WTC11 (cell line): ENCODE data around the gene LNX1. TPM values are rescaled to one million over a fixed set of nuclear protein-coding genes. Genes with fewer than 3 reads are reported as not detected.

Experiments
- ATAC-seq: fragments of 200-7000 bp; cut with Tn5 transposase; 2 replicates; pipeline ENCODE4 v1.10.0; 2021; ENCODE audit warnings: mild to moderate bottlenecking, moderate library complexity
- CTCF ChIA-PET: fragments of 300-600 bp; sonication (Branson Sonifier 250); formaldehyde crosslinking; loops from one replicate; lab custom pipeline; 2021; ENCODE audit warnings: antibody characterized with exemption; lab: Charles Lee
- POLR2A ChIA-PET: fragments of 350-600 bp; sonication (Branson Sonifier 250); formaldehyde crosslinking; loops from one replicate; lab custom pipeline; 2021; ENCODE audit warnings: antibody characterized with exemption; lab: Charles Lee
- DNase-seq: peaks from one replicate; pipeline ENCODE4 v3.0.0; 2021; ENCODE audit warnings: low spot score
- H3K27ac Mint-ChIP-seq: 2 replicates; pipeline ENCODE4 v1.8.0; 2021; ENCODE audit warnings: mixed read lengths
- H3K27me3 Mint-ChIP-seq: 2 replicates; pipeline ENCODE4 v1.8.0; 2021; ENCODE audit warnings: low read depth, mild to moderate bottlenecking, moderate library complexity, mixed read lengths
- H3K36me3 Mint-ChIP-seq: 2 replicates; pipeline ENCODE4 v1.8.0; 2021; ENCODE audit warnings: mixed read lengths
- H3K4me1 Mint-ChIP-seq: 2 replicates; pipeline ENCODE4 v1.8.0; 2022; ENCODE audit warnings: mixed read lengths
- H3K4me3 Mint-ChIP-seq: 2 replicates; pipeline ENCODE4 v1.8.0; 2021; ENCODE audit warnings: mild to moderate bottlenecking, moderate library complexity, mixed read lengths
- H3K9me3 Mint-ChIP-seq: 2 replicates; pipeline ENCODE4 v1.8.0; 2021; ENCODE audit warnings: mixed read lengths
- AR ChIP-seq: fragments of 250-450 bp; sonication (Bioruptor Pico); IDR thresholded peaks from 2 replicates; pipeline ENCODE4 v1.9.0; 2021; ENCODE audit warnings: mild to moderate bottlenecking
- CBFB ChIP-seq: sonication (generic); formaldehyde crosslinking; IDR thresholded peaks from 2 replicates; pipeline ENCODE4 v1.8.1; 2022; ENCODE audit warnings: mild to moderate bottlenecking, low read depth, missing genetic modification reagents
- CREB1 ChIP-seq: sonication (generic); formaldehyde crosslinking; IDR thresholded peaks from 2 replicates; pipeline ENCODE4 v1.8.0; 2023; ENCODE audit warnings: mild to moderate bottlenecking, missing genetic modification reagents
- CTCF ChIP-seq: fragments of 200-600 bp; IDR thresholded peaks from 2 replicates; pipeline ENCODE4 v1.8.0; 2022; ENCODE audit warnings: antibody characterized with exemption
- ESRRA ChIP-seq: sonication (generic); formaldehyde crosslinking; IDR thresholded peaks from 2 replicates; pipeline ENCODE4 v1.8.1; 2022; ENCODE audit warnings: mild to moderate bottlenecking, missing genetic modification reagents, borderline replicate concordance
- FOXP1 ChIP-seq: sonication (generic); formaldehyde crosslinking; IDR thresholded peaks from 2 replicates; pipeline ENCODE4 v1.8.0; 2022; ENCODE audit warnings: missing genetic modification reagents, mild to moderate bottlenecking, moderate library complexity, borderline replicate concordance
- GRHL2 ChIP-seq: fragments of 250-450 bp; sonication (Bioruptor Pico); IDR thresholded peaks from 2 replicates; pipeline ENCODE4 v1.8.0; 2022; ENCODE audit warnings: mild to moderate bottlenecking, moderate library complexity; ENCODE audit not compliant: insufficient replicate concordance, severe bottlenecking
- JAZF1 ChIP-seq: fragments of 250-450 bp; sonication (Bioruptor Pico); IDR thresholded peaks from 2 replicates; pipeline ENCODE4 v1.9.0; 2021; ENCODE audit warnings: moderate library complexity, mild to moderate bottlenecking, inconsistent platforms
- NFATC4 ChIP-seq: fragments of 250-450 bp; sonication (Bioruptor Pico); IDR thresholded peaks from 2 replicates; pipeline ENCODE4 v1.9.0; 2021; ENCODE audit warnings: mild to moderate bottlenecking
- RORB ChIP-seq: fragments of 250-450 bp; sonication (Bioruptor Pico); IDR thresholded peaks from 2 replicates; pipeline ENCODE4 v1.9.0; 2021; ENCODE audit warnings: mild to moderate bottlenecking
- TCF7 ChIP-seq: sonication (generic); formaldehyde crosslinking; IDR thresholded peaks from 2 replicates; pipeline ENCODE4 v1.8.0; 2022; ENCODE audit warnings: mild to moderate bottlenecking, low read depth, missing genetic modification reagents, moderate library complexity
- TEAD1 ChIP-seq: sonication (generic); formaldehyde crosslinking; IDR thresholded peaks from 2 replicates; pipeline ENCODE4 v1.8.0; 2022; ENCODE audit warnings: mild to moderate bottlenecking, missing genetic modification reagents
- TEAD4 ChIP-seq: sonication (generic); formaldehyde crosslinking; IDR thresholded peaks from 2 replicates; pipeline ENCODE4 v1.8.0; 2022; ENCODE audit warnings: mild to moderate bottlenecking, missing genetic modification reagents
- ZSCAN18 ChIP-seq: fragments of 250-450 bp; sonication (Bioruptor Pico); IDR thresholded peaks from 2 replicates; pipeline ENCODE4 v2.1.2; 2022; ENCODE audit warnings: mild to moderate bottlenecking, moderate library complexity
- total RNA-seq: library from RNA; stranded (reverse); gene quantifications from 3 replicates; pipeline ENCODE4 v1.2.3, GENCODE V29; 2021
- TF ChIP-seq, protein P1 (sequence below): sonication (generic); formaldehyde crosslinking; IDR thresholded peaks from 2 replicates; pipeline ENCODE4 v1.8.0; 2022; ENCODE audit warnings: missing genetic modification reagents
- TF ChIP-seq, protein P2 (sequence below): sonication (generic); formaldehyde crosslinking; IDR thresholded peaks from 2 replicates; pipeline ENCODE4 v1.8.0; 2023; ENCODE audit warnings: missing genetic modification reagents
- TF ChIP-seq, protein P3 (sequence below): sonication (generic); formaldehyde crosslinking; IDR thresholded peaks from 2 replicates; pipeline ENCODE4 v1.8.0; 2022; ENCODE audit warnings: mild to moderate bottlenecking, missing genetic modification reagents
- TF ChIP-seq, protein P4 (sequence below): sonication (generic); formaldehyde crosslinking; IDR thresholded peaks from 2 replicates; pipeline ENCODE4 v1.8.1; 2022; ENCODE audit warnings: mild to moderate bottlenecking, moderate library complexity, missing genetic modification reagents
- TF ChIP-seq, protein P5 (sequence below): sonication (generic); formaldehyde crosslinking; IDR thresholded peaks from 2 replicates; pipeline ENCODE4 v1.8.1; 2022; ENCODE audit warnings: mild to moderate bottlenecking, missing genetic modification reagents, moderate library complexity, borderline replicate concordance

Gene LNX1
- total RNA-seq, 1 experiment from 2014 or later, result 5.9 TPM

DNA sequence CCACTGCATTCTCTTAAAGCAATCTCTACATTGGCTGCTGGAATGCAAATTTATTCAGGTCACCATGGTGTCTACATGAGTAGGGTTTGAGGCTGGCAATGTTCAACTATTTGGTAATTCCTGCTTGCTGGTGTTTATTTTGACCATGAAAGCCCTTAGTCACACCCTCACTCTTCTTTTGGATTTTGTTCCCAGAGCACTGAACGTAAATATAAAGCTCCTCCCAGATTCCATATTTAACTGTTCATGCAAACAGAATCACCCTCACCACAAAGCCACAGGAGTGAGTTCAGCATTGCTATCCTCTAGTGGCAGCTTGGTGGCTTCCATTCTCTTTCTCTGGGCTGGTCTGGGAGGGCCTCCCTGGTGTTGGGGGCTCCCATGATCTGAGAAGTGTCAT is 82.8 kb downstream of the LNX1 start:
- Mint-ChIP-seq H3K27ac (no peak overlapping the region), H3K27me3 (no peaks in the 10 kb centered on the region), H3K4me1 (no peaks in the 10 kb centered on the region), H3K4me3 (no peak overlapping the region), H3K36me3 (no peaks in the 10 kb centered on the region), H3K9me3 (no peaks in the 10 kb centered on the region; the same call in 1 of the 2 replicates)
- ATAC-seq (no peak), DNase-seq (no peak)
- CTCF ChIA-PET, result no interaction called here
- no peak for TF ChIP-seq JAZF1 (CRISPR knock-in tag)
- POLR2A ChIA-PET, result no interaction called here

GRCh38 chr4:53507671-53508286 is 83.5 kb downstream of the LNX1 start:
- Mint-ChIP-seq H3K4me3 (no peak overlapping the region), H3K36me3 (no peaks in the 10 kb centered on the region), H3K27ac (no peak overlapping the region), H3K4me1 (no peaks in the 10 kb centered on the region), H3K9me3 (no peaks in the 10 kb centered on the region), H3K27me3 (no peaks in the 10 kb centered on the region)
- ATAC-seq (no peak), DNase-seq (no peak)
- POLR2A ChIA-PET, result no interaction called here
- CTCF ChIA-PET, result no interaction called here
- TF ChIP-seq TEAD4 (CRISPR knock-in tag) (no peak), AR (CRISPR knock-in tag) (no peak), FOXP1 (CRISPR knock-in tag) (no peak), TEAD1 (CRISPR knock-in tag) (no peak)
- TF ChIP-seq, protein P1, sequence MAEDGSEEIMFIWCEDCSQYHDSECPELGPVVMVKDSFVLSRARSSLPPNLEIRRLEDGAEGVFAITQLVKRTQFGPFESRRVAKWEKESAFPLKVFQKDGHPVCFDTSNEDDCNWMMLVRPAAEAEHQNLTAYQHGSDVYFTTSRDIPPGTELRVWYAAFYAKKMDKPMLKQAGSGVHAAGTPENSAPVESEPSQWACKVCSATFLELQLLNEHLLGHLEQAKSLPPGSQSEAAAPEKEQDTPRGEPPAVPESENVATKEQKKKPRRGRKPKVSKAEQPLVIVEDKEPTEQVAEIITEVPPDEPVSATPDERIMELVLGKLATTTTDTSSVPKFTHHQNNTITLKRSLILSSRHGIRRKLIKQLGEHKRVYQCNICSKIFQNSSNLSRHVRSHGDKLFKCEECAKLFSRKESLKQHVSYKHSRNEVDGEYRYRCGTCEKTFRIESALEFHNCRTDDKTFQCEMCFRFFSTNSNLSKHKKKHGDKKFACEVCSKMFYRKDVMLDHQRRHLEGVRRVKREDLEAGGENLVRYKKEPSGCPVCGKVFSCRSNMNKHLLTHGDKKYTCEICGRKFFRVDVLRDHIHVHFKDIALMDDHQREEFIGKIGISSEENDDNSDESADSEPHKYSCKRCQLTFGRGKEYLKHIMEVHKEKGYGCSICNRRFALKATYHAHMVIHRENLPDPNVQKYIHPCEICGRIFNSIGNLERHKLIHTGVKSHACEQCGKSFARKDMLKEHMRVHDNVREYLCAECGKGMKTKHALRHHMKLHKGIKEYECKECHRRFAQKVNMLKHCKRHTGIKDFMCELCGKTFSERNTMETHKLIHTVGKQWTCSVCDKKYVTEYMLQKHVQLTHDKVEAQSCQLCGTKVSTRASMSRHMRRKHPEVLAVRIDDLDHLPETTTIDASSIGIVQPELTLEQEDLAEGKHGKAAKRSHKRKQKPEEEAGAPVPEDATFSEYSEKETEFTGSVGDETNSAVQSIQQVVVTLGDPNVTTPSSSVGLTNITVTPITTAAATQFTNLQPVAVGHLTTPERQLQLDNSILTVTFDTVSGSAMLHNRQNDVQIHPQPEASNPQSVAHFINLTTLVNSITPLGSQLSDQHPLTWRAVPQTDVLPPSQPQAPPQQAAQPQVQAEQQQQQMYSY (CRISPR knock-in tag), result no peak
- TF ChIP-seq, protein P2, sequence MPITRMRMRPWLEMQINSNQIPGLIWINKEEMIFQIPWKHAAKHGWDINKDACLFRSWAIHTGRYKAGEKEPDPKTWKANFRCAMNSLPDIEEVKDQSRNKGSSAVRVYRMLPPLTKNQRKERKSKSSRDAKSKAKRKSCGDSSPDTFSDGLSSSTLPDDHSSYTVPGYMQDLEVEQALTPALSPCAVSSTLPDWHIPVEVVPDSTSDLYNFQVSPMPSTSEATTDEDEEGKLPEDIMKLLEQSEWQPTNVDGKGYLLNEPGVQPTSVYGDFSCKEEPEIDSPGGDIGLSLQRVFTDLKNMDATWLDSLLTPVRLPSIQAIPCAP, result no peak

- POLR2A ChIA-PET, result no interaction called here
- ATAC-seq, result no peak
- TF ChIP-seq FOXP1 (CRISPR knock-in tag), result no peak
- TF ChIP-seq CTCF, result no peak
- TF ChIP-seq RORB, result no peak
- no peak for TF ChIP-seq GRHL2 (CRISPR knock-in tag)
- TF ChIP-seq CBFB, result no peak
- TF ChIP-seq TCF7 (CRISPR knock-in tag), result no peak
- TF ChIP-seq, protein P3, sequence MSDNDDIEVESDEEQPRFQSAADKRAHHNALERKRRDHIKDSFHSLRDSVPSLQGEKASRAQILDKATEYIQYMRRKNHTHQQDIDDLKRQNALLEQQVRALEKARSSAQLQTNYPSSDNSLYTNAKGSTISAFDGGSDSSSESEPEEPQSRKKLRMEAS (CRISPR knock-in tag), result no peak
- no peak for TF ChIP-seq ZSCAN18
- TF ChIP-seq, protein P4, sequence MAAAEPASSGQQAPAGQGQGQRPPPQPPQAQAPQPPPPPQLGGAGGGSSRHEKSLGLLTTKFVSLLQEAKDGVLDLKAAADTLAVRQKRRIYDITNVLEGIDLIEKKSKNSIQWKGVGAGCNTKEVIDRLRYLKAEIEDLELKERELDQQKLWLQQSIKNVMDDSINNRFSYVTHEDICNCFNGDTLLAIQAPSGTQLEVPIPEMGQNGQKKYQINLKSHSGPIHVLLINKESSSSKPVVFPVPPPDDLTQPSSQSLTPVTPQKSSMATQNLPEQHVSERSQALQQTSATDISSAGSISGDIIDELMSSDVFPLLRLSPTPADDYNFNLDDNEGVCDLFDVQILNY, result no peak
- no peak for TF ChIP-seq ESRRA (CRISPR knock-in tag)
- TF ChIP-seq, protein P5, sequence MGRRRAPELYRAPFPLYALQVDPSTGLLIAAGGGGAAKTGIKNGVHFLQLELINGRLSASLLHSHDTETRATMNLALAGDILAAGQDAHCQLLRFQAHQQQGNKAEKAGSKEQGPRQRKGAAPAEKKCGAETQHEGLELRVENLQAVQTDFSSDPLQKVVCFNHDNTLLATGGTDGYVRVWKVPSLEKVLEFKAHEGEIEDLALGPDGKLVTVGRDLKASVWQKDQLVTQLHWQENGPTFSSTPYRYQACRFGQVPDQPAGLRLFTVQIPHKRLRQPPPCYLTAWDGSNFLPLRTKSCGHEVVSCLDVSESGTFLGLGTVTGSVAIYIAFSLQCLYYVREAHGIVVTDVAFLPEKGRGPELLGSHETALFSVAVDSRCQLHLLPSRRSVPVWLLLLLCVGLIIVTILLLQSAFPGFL, result no peak
- no peak for TF ChIP-seq NFATC4 (CRISPR knock-in tag)
- no peak for TF ChIP-seq CREB1 (CRISPR knock-in tag)
Observed at GRCh38 chr4:53507058-53507457, 84.2 kb downstream of the LNX1 start.

More at GRCh38 chr4:53507058-53507457, 84.2 kb downstream of the LNX1 start:
- Mint-ChIP-seq H3K36me3 (no peaks in the 10 kb centered on the region), H3K4me1 (no peaks in the 10 kb centered on the region), H3K4me3 (no peak overlapping the region), H3K9me3 (no peaks in the 10 kb centered on the region), H3K27me3 (no peaks in the 10 kb centered on the region), H3K27ac (no peak overlapping the region)
- CTCF ChIA-PET, result interaction anchor here (1.0 to 1.8 kb wide), 4 partner anchors 17 to 727 kb away, joined by 3 to 4 read pairs (median 3); no protein-coding TSS in a partner anchor
- no peak for DNase-seq
